GM20000 (cell line): Measurements from ENCODE around the gene ZNF28.
"Not testable (repeated sequence)": the region's sequence is repeated elsewhere in the genome, so short reads cannot be mapped to it uniquely, and the experiment has no call there.

Source experiments
- DNase-seq: peaks from one replicate; pipeline ENCODE4 v3.0.0; 2012; ENCODE audit warnings: low spot score
- TF ChIP-seq, protein P1 (sequence below): IDR thresholded peaks from 2 replicates; pipeline ENCODE4 v1.5.1; 2012; ENCODE audit warnings: mild to moderate bottlenecking, control low read depth; ENCODE audit errors: extremely low read depth, missing control alignments

ZNF28 gene

DNA sequence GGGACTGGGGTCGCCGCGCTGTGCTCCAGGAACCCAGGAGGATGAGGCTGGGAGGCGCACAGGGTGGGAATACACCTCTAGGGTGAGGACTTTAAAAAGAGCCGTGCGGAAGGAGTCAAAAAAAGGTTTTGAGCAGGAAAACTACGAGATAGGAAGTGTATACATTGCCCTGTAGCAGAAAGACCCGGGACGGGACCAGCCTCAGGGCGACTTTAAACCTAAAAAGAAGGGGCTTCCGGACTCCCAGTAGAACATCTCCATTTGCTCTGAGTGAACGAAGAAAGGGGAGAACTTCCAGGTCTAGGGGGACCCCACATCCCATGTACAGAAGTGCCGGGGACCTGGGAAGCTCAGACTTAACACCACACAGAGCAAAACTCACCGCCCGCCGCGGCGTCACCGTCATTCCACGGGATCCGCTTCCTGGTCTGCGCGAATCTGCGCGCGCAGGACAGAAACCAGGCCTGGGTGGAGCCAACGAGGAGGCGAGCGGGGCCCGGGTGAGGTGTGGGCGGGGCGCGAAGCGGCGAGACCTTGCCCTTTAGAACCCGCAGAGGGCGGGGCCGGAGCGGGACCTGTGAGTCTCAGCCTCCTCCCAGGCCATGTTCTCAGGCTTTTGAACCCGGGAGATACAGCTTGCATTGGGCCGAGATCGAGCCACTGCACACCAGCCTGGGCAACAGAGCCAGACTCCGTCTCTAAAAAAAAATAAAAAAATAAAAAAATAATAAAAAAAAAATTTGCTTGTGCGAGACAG lies at the start of gene ZNF28:
TSS of gene ZNF28 (minus strand) at position 430 of the 757 bp plus-strand sequence. CDS start 3,675 bp downstream, outside the sequence.
- peak; percentile 25 for DNase-seq

DNA sequence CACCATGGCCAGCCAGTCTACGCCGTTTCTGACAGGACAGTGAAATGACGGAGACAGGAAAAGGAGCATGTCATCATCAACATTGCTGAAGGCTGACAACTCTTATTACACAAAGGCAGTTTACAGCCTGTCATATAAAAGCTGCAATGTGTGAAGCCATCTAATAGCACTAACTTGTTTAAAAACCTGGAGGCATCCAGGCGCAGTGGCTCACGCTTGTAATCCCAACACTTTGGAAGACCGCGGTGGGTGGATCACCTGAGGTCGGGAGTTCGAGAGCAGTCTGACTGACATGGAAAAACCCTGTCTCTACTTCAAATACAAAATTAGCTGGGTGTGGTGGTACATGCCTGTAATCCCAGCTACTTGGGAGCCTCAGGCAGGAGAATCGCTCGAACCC lies 46.6 kb upstream of the ZNF28 start:
- DNase-seq: not testable (repeated sequence)

DNA sequence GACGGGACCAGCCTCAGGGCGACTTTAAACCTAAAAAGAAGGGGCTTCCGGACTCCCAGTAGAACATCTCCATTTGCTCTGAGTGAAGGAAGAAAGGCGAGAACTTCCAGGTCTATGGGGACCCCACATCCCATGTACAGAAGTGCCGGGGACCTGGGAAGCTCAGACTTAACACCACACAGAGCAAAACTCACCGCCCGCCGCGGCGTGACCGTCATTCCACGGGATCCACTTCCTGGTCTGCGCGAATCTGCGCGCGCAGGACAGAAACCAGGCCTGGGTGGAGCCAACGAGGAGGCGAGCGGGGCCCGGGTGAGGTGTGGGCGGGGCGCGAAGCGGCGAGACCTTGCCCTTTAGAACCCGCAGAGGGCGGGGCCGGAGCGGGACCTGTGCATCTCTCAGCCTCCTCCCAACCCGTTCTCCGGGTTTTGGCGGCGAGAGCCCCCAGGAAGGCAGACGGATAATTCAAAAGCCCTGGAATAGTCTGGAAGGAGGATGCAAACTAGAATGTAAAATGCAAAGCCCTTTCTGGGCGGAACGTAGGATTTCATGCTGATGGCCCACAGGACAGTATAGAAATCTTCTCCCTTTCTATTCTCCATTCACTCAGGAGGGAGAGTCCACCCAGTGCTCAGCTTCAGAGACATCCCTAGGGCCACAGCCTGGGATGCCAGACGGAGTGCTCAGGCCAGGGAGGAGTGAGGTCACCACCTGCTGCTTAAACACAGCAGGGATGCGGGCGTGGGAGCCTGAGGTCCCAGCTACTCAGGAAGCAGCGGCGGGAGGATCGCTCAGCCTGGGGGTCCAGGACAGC lies 36.2 kb upstream of the ZNF28 start, which contains the start of gene ZNF468:
TSS of gene ZNF468 (minus strand) at position 242 of the 814 bp plus-strand sequence. CDS start 3,347 bp downstream, outside the sequence.
- DNase-seq: peak; percentile 57

DNA sequence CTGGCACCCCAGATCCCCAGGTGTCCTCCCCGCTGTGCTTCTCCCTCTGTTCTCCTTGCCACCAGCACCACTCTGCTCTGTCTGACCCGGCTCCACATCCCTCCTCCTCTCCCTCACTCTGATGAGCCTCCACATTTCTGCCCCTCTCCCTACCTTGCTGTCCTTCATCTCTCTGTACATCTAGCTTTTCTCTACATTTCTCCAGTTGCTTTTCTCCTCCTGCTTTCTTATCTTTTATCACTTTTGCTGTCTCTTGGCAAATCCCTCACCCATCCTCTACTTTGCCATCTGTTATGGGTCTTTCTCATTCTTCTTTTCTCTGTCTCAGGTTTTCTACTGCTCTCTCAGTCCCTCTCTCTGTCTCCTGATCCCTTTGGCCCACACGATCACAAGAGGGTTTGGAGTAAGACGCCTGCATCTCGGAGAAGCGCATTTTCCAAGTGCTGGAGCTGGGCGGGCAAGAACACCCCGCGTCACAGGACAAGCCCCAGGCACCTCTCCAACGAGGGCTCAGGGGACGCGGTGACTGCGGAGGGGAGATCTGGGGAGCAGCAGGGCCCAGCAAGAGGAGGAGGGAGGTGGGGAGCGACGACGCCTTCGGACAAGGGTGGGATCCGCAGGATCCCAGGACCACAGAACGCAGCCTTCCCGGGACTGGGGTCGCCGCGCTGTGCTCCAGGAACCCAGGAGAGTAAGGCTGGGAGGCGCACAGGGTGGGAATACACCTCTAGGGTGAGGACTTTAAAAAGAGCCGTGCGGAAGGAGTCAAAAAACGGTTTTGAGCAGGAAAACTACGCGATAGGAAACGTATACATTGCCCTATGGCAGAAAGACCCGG lies 35.3 kb upstream of the ZNF28 start:
- not testable (repeated sequence) for DNase-seq

DNA sequence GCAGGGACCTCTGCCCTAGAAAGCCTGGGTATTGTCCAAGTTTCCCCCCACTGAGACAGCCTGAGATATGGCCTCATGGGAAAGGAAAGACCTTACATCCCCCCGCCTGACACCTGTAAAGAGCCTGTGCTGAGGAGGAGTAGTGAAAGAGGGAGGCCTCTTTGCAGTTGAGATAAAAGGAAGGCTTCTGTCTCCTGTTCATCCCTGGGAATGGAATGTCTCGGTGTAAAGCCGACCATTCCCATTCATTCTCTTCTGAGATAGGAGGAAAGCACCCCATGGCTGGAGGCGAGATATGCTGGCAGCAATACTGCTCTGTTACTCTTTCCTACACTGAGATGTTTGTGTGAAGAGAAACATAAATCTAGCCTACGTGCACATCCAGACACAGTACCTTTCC lies 25.9 kb upstream of the ZNF28 start:
- DNase-seq: not testable (repeated sequence)

DNA sequence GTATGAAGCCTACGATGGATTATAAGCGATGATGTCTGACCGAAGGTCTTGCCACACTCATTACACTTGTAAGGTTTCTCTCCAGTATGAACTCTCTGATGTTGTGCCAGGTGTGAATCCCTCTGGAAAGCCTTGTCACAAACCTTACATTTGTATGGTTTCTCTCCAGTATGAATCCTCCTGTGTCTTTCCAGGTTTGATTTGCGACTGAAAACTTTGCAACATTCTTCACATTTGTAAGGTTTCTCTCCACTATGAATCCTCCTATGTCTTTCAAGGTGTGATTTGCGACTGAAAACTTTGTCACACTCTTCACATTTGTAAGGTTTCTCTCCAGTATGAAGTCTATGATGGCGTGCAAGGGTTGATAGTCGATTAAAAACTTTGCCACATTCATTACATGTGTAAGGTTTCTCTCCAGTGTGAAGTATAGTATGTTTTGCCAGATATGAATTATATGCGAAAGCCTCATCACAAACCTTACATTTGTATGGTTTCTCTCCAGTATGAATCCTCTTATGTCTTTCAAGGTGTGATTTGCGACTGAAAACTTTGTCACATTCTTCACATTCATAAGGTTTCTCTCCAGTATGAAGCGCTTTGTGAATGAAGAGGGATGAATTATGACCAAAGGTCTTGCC lies 19.5 kb upstream of the ZNF28 start:
- not testable (repeated sequence) for DNase-seq

DNA sequence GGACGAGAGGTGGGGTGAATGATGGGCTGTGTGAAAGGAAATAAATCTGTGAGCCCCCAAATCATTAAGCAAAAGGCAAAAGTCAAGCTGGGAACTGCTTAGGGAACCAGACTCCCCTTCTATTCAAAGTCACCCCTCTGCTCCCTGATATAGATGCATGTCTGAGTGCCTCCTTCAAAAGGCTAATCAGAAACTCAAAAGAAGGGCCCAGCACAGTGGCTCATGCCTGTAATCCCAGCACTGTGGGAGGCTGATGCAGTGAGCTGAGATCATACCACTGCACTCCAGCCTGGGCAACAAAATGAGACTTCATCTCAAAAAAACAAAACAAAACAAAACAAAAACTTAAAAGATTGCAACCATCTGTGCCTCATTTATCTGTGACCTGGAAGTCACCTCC lies 12.9 kb upstream of the ZNF28 start:
- not testable (repeated sequence) for DNase-seq

DNA sequence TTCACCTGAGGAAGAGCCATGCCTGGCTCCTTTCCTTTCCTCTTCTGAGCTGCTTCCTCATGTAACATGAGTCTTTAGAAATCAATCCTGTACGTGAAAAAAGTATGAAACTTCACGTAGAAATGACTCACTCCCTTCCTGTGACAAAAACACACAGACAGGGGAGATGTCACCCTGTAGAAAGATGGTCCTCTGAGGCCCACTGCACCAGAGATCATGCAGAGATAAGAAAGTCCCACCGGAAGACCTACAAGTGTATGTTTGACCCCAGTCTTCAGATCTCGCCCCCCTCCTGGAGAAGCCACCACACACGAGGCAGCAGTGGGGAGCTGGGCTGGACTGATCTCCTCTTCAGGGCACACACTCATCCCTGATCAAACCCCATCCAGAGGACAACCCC lies 12.1 kb upstream of the ZNF28 start:
- not testable (repeated sequence) for DNase-seq

DNA sequence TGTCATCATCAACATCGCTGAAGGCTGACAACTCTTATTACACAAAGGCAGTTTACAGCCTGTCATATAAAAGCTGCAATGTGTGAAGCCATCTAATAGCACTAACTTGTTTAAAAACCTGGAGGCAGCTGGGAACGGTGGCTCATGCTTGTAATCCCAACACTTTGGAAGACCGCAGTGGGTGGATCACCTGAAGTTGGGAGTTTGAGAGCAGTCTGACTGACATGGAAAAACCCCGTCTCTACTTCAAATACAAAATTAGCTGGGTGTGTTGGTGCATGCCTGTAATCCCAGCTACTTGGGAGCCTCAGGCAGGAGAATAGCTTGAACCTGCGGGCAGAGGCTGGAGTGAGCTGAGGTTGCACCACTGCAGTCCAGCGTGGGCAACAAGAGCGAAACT lies 8.4 kb upstream of the ZNF28 start:
- DNase-seq: not testable (repeated sequence)

DNA sequence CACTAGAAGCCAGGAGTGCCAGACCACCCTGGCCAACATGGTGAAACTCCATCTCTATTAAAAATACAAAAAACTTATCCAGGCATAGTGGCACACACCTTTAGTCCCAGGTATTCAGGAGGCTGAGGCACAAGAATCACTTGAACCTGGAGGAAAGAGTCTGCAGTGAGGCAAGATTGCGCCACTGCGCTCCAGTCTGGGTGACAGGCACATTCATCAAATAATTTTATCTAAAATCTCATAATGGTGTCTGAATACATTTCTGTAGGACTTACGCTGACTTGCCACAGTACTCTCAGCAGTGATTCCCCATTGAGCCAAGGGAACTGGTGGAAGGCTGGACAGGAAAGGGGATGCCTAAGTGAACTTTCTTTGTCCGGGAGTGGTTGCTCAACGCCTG lies 4.3 kb upstream of the ZNF28 start:
- TF ChIP-seq, protein P1, sequence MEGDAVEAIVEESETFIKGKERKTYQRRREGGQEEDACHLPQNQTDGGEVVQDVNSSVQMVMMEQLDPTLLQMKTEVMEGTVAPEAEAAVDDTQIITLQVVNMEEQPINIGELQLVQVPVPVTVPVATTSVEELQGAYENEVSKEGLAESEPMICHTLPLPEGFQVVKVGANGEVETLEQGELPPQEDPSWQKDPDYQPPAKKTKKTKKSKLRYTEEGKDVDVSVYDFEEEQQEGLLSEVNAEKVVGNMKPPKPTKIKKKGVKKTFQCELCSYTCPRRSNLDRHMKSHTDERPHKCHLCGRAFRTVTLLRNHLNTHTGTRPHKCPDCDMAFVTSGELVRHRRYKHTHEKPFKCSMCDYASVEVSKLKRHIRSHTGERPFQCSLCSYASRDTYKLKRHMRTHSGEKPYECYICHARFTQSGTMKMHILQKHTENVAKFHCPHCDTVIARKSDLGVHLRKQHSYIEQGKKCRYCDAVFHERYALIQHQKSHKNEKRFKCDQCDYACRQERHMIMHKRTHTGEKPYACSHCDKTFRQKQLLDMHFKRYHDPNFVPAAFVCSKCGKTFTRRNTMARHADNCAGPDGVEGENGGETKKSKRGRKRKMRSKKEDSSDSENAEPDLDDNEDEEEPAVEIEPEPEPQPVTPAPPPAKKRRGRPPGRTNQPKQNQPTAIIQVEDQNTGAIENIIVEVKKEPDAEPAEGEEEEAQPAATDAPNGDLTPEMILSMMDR: no peak
- no peak for DNase-seq

DNA sequence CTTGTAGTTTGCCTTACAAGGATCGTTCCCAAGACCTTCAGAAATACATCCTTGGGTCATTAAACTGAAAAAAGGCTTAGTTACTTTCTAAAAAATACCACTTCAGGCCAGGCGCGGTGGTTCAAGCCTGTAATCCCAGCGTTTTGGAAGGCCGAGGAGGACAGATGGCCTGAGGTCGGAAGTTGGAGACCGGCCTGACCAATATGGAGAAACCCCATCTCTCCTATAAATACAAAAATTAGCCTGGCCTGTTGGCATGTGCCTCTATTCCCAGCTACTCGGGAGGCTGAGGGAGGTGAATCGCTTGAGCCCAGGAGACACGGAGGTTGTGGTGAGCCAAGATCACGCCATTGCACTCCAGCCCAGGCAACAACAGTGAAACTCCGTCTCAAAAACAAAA lies 2.2 kb upstream of the ZNF28 start:
- TF ChIP-seq, protein P1: no peak
- DNase-seq: no peak

DNA sequence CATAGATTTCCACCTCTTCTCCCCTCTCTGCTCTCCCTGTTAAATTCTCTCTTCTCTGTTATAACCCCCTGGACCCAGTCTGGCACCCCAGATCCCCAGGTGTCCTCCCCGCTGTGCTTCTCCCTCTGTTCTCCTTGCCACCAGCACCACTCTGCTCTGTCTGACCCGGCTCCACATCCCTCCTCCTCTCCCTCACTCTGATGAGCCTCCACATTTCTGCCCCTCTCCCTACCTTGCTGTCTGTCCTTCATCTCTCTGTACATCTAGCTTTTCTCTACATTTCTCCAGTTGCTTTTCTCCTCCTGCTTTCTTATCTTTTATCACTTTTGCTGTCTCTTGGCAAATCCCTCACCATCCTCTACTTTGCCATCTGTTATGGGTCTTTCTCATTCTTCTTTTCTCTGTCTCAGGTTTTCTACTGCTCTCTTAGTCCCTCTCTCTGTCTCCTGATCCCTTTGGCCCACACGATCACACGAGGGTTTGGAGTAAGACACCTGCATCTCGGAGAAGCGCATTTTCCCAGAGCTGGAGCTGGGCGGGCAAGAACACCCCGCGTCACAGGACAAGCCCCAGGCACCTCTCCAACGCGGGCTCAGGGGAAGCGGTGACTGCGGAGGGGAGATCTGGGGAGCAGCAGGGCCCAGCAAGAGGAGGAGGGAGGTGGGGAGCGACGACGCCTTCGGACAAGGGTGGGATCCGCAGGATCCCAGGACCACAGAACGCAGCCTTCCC lies 795 bp downstream of the ZNF28 start:
- not testable (repeated sequence) for DNase-seq
